Measurements from ENCODE around the gene SNCA. TPM values are rescaled to one million over a fixed set of nuclear protein-coding genes. Genes with fewer than 3 reads are reported as not detected.

SNCA gene
- total RNA-seq, 2 donors from 2014 or later, result 5.6 to 8.7 TPM

GRCh38 chr4:89708903-89709421 lies 128.0 kb downstream of the SNCA start:
- intact Hi-C loops (cut with DNase I), result no loop called here
- no peak overlapping the region for H3K27ac ChIP-seq
- no peaks in the 10 kb centered on the region for H3K36me3 ChIP-seq
- H3K9me3 ChIP-seq, result no peaks in the 10 kb centered on the region
- H3K27me3 ChIP-seq (replicated peaks; ENCODE audit: insufficient read depth), result no peaks in the 10 kb centered on the region
- 57% methylated on average over 2 of the region's 2 CpGs for WGBS
- H3K4me1 ChIP-seq (replicated peaks), result no peaks in the 10 kb centered on the region
- H3K4me3 ChIP-seq, result no peak overlapping the region
- DNase-seq (ENCODE audit: low spot score), result no peak
- TF ChIP-seq CTCF (IDR thresholded peaks at IDR 0.05) (no peak), POLR2A (IDR thresholded peaks at IDR 0.05) (no peak), POLR2AphosphoS5 (IDR thresholded peaks at IDR 0.05) (no peak)

- Histone ChIP-seq H3K9me3 (no peaks in the 10 kb centered on the region), H3K4me1 (replicated peaks) (no peaks in the 10 kb centered on the region), H3K27ac (no peak overlapping the region), H3K36me3 (no peaks in the 10 kb centered on the region), H3K27me3 (replicated peaks; ENCODE audit: insufficient read depth) (no peaks in the 10 kb centered on the region), H3K4me3 (no peak overlapping the region)
- 91% methylated on average over 5 of the region's 5 CpGs for WGBS
- intact Hi-C loops (cut with DNase I), result no loop called here
- no peak for DNase-seq (ENCODE audit: low spot score)
- TF ChIP-seq POLR2A (IDR thresholded peaks at IDR 0.05) (no peak), CTCF (IDR thresholded peaks at IDR 0.05) (no peak), POLR2AphosphoS5 (IDR thresholded peaks at IDR 0.05) (no peak)
Measured at GRCh38 chr4:89707467-89707866, 129.5 kb downstream of the SNCA start.

- intact Hi-C loops (cut with DNase I), result no loop called here
- DNase-seq (ENCODE audit: low spot score), result no peak
- H3K36me3 ChIP-seq, result no peaks in the 10 kb centered on the region
Measured at GRCh38 chr4:89704651-89705395, 132.1 kb downstream of the SNCA start.

GRCh38 chr4:89703829-89704590 lies 133.0 kb downstream of the SNCA start:
- intact Hi-C loops (cut with DNase I), result no loop called here
- Histone ChIP-seq H3K27ac (no peak overlapping the region), H3K9me3 (no peaks in the 10 kb centered on the region), H3K36me3 (no peaks in the 10 kb centered on the region), H3K4me1 (replicated peaks) (no peaks in the 10 kb centered on the region), H3K27me3 (replicated peaks; ENCODE audit: insufficient read depth) (no peaks in the 10 kb centered on the region), H3K4me3 (no peak overlapping the region)
- no peak for DNase-seq (ENCODE audit: low spot score)
- 74% methylated on average over 6 of the region's 6 CpGs for WGBS
- TF ChIP-seq CTCF (IDR thresholded peaks at IDR 0.05) (no peak), POLR2A (IDR thresholded peaks at IDR 0.05) (no peak), POLR2AphosphoS5 (IDR thresholded peaks at IDR 0.05) (no peak)

More at GRCh38 chr4:89704651-89705395, 132.1 kb downstream of the SNCA start:
- no peaks in the 10 kb centered on the region for H3K4me1 ChIP-seq (replicated peaks)
- H3K4me3 ChIP-seq, result no peak overlapping the region
- H3K9me3 ChIP-seq, result no peaks in the 10 kb centered on the region
- H3K27ac ChIP-seq, result no peak overlapping the region
- TF ChIP-seq CTCF (IDR thresholded peaks at IDR 0.05) (no peak), POLR2AphosphoS5 (IDR thresholded peaks at IDR 0.05) (no peak), POLR2A (IDR thresholded peaks at IDR 0.05) (no peak)
- H3K27me3 ChIP-seq (replicated peaks; ENCODE audit: insufficient read depth), result no peaks in the 10 kb centered on the region
- 91% methylated on average over 2 of the region's 2 CpGs for WGBS
